ENCODE measurements around the gene SPG11. TPM values are rescaled to one million over a fixed set of nuclear protein-coding genes. Genes with fewer than 3 reads are reported as not detected.
A peak's percentile ranks its signal among the peaks of the same experiment; 100 is the strongest.
"Not testable (repeated sequence)": the region's sequence is repeated elsewhere in the genome, so short reads cannot be mapped to it uniquely, and the experiment has no call there.

Gene SPG11
- total RNA-seq, 2 experiments from 2014 or later, result 73.8 to 75.8 TPM

DNA sequence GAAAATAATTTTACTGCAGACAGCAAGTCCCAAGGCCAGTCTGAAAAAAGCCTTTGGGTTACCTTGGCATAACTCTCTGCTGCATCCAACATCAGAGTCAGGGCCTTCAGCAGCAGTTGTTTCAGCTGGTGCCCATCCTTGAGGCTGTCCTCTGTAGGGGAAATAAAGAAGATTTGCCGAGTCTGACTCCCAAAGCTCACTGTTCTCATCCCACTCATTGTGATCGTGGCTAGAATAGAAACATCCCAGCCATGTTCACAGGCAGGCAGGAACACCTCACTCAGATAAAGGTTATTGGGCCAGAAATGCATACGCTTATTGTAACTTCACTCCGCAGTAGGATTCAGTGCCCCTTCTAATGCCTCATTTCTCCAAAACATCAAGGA lies 97.3 kb downstream of the SPG11 start:
- Mint-ChIP-seq H3K27ac (no peak overlapping the region), H3K4me3 (no peak overlapping the region), H3K4me1 (ENCODE audit: low read depth) (peaks cover 5% of the 10 kb centered on the region), H3K36me3 (ENCODE audit: low read depth) (peaks cover 70% of the 10 kb centered on the region), H3K9me3 (ENCODE audit: insufficient read depth) (no peaks in the 10 kb centered on the region), H3K27me3 (ENCODE audit: low read depth) (no peaks in the 10 kb centered on the region)
- ChIA-PET CTCF (interaction anchor here (1.2 kb wide), 1 partner anchor 10 kb away, joined by 3 read pairs; no protein-coding TSS in a partner anchor), POLR2A (no interaction called here)
- ATAC-seq (no peak), DNase-seq (no peak)

GRCh38 chr15:44565387-44566154 lies 97.9 kb downstream of the SPG11 start:
- H3K27me3 Mint-ChIP-seq (ENCODE audit: low read depth), result no peaks in the 10 kb centered on the region
- H3K36me3 Mint-ChIP-seq (ENCODE audit: low read depth), result peaks cover 76% of the 10 kb centered on the region
- H3K9me3 Mint-ChIP-seq (ENCODE audit: insufficient read depth), result no peaks in the 10 kb centered on the region
- POLR2A ChIA-PET, result no interaction called here
- H3K27ac Mint-ChIP-seq, result no peak overlapping the region
- peaks cover 11% of the 10 kb centered on the region for H3K4me1 Mint-ChIP-seq (ENCODE audit: low read depth)
- CTCF ChIA-PET, result no interaction called here
- ATAC-seq (no peak), DNase-seq (no peak)
- H3K4me3 Mint-ChIP-seq, result no peak overlapping the region

GRCh38 chr15:44560926-44561325 lies 102.5 kb downstream of the SPG11 start:
- peak; percentile 57 for ATAC-seq
- not testable (repeated sequence) for H3K27me3 Mint-ChIP-seq (ENCODE audit: low read depth); H3K4me3 Mint-ChIP-seq; H3K9me3 Mint-ChIP-seq (ENCODE audit: insufficient read depth); DNase-seq
- peak overlapping the region; percentile 63 for H3K27ac Mint-ChIP-seq
- peaks cover 78% of the 10 kb centered on the region for H3K36me3 Mint-ChIP-seq (ENCODE audit: low read depth)
- ChIA-PET CTCF (interaction anchor here (1.4 kb wide), 2 partner anchors 15 to 18 kb away, joined by 3 to 4 read pairs; no protein-coding TSS in a partner anchor), POLR2A (interaction anchor here (0.6 kb wide), 1 partner anchor 272 kb away, joined by 4 read pairs; the partner anchor contains the start of gene GOLM2)
- peaks cover 19% of the 10 kb centered on the region for H3K4me1 Mint-ChIP-seq (ENCODE audit: low read depth)

GRCh38 chr15:44554934-44555723 lies 108.3 kb downstream of the SPG11 start:
- Mint-ChIP-seq H3K4me3 (no peak overlapping the region), H3K36me3 (ENCODE audit: low read depth) (peaks cover 56% of the 10 kb centered on the region), H3K9me3 (ENCODE audit: insufficient read depth) (no peaks in the 10 kb centered on the region), H3K27ac (peak overlapping the region; percentile 35), H3K4me1 (ENCODE audit: low read depth) (peaks cover 18% of the 10 kb centered on the region), H3K27me3 (ENCODE audit: low read depth) (no peaks in the 10 kb centered on the region)
- ChIA-PET CTCF (interaction anchor here (0.9 to 3.8 kb wide), 2 partner anchors 9 to 23 kb away, joined by 3 to 19 read pairs; no protein-coding TSS in a partner anchor), POLR2A (interaction anchor here (0.5 to 1.9 kb wide), 2 partner anchors 18 to 23 kb away, joined by 4 to 9 read pairs; partner anchors contain the start of gene EIF3J)
- ATAC-seq (peak; percentile 28), DNase-seq (no peak)

- H3K4me1 Mint-ChIP-seq (ENCODE audit: low read depth), result peaks cover 27% of the 10 kb centered on the region
- POLR2A ChIA-PET, result no interaction called here
- DNase-seq (no peak), ATAC-seq (no peak)
- no peak overlapping the region for H3K4me3 Mint-ChIP-seq
- H3K9me3 Mint-ChIP-seq (ENCODE audit: insufficient read depth), result no peaks in the 10 kb centered on the region
- no peak overlapping the region for H3K27ac Mint-ChIP-seq
- no peaks in the 10 kb centered on the region for H3K27me3 Mint-ChIP-seq (ENCODE audit: low read depth)
- CTCF ChIA-PET, result interaction anchor here (2.0 kb wide), 1 partner anchor 28 kb away, joined by 4 read pairs; no protein-coding TSS in a partner anchor
- peaks cover 38% of the 10 kb centered on the region for H3K36me3 Mint-ChIP-seq (ENCODE audit: low read depth)
Measured at GRCh38 chr15:44550734-44551133, 112.7 kb downstream of the SPG11 start.

- ChIA-PET POLR2A (interaction anchor here (1.1 kb wide), 1 partner anchor 13 kb away, joined by 6 read pairs; the partner anchor contains the start of gene EIF3J), CTCF (interaction anchor here (0.7 to 2.0 kb wide), 5 partner anchors 12 to 243 kb away, joined by 3 to 4 read pairs (median 3); no protein-coding TSS in a partner anchor)
- Mint-ChIP-seq H3K27ac (no peak overlapping the region), H3K4me3 (no peak overlapping the region), H3K9me3 (ENCODE audit: insufficient read depth) (no peaks in the 10 kb centered on the region), H3K36me3 (ENCODE audit: low read depth) (peaks cover 33% of the 10 kb centered on the region), H3K4me1 (ENCODE audit: low read depth) (peaks cover 24% of the 10 kb centered on the region), H3K27me3 (ENCODE audit: low read depth) (no peaks in the 10 kb centered on the region)
- DNase-seq (no peak), ATAC-seq (no peak)
Measured at GRCh38 chr15:44550256-44550655, 113.2 kb downstream of the SPG11 start.

DNA sequence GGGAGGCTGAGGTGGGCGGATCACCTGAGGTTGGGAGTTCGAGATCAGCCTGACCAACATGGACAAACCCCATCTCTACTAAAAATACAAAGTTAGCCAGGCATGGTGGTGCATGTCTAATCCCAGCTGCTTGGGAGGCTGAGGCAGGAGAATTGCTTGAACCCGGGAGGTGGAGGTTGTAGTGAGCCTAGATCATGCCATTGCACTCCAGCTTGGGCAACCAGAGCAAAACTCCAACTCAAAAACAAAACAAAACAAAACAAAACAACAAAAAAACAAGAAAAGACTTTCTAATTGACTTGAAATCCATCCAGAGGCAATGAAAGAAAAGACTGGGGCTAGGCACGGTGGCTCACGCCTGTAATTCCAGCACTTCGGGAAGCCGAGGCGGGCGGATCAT lies 114.3 kb downstream of the SPG11 start:
- H3K4me3 Mint-ChIP-seq; H3K9me3 Mint-ChIP-seq (ENCODE audit: insufficient read depth); ATAC-seq; H3K27ac Mint-ChIP-seq; DNase-seq; POLR2A ChIA-PET; H3K27me3 Mint-ChIP-seq (ENCODE audit: low read depth): not testable (repeated sequence)
- H3K36me3 Mint-ChIP-seq (ENCODE audit: low read depth), result peaks cover 25% of the 10 kb centered on the region
- CTCF ChIA-PET, result interaction anchor here (1.4 to 2.0 kb wide), 2 partner anchors 30 to 189 kb away, joined by 3 to 4 read pairs; no protein-coding TSS in a partner anchor
- H3K4me1 Mint-ChIP-seq (ENCODE audit: low read depth), result peaks cover 17% of the 10 kb centered on the region

DNA sequence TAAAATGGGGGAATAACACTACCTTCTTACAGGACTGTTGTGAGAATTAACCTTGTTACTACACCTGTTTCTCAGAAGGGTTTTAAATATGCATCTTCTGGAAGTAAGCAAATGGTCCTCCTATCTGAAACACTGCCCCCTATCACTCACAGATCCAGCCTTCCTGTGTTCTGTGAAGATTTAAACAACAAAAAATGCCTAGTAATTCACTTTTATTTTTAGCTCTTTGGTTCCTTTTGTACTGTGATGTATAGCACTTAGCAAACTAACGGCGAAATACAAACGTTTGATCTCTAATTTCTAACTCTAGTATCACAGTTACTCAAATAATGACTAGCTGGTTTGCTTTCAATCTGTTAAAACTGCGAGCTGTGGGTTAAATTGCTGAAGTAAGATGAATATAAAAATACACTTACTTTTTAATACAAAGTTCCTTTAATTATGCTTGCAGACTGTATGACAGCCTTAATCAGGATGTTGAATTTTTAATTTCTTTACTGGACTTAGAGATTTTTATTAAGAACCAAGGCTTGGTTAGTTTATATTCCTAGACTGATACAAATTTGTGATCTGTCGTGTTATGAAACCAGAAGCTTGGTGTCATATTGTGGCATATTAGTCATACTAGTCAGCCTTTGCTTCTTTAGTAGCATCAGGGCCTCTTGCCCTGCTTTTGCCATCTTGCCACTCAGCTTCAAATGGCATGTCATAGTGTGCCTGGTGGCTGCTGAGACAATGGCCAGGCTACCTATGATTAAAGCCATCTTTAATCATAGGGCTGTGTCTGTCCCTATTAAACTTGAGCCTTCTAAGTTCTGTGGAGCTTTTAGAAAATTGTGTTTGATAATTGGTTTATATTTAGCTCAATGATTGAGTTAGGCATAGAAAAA lies 117.3 kb downstream of the SPG11 start:
- H3K4me3 Mint-ChIP-seq, result peak overlapping the region; percentile 32
- DNase-seq, result peak; percentile 44
- H3K4me1 Mint-ChIP-seq (ENCODE audit: low read depth), result peaks cover 41% of the 10 kb centered on the region
- H3K27ac Mint-ChIP-seq, result peak overlapping the region; percentile 83
- ChIA-PET CTCF (interaction anchor here (0.7 to 3.7 kb wide), 21 partner anchors 8 to 572 kb away, joined by 3 to 24 read pairs (median 4); partner anchors contain the start of genes CTDSPL2, EIF3J and TRIM69), POLR2A (interaction anchor here (0.6 to 4.0 kb wide), 6 partner anchors 9 to 190 kb away, joined by 3 to 54 read pairs (median 6); partner anchors contain the start of genes B2M, EIF3J, PATL2 and TRIM69)
- H3K9me3 Mint-ChIP-seq (ENCODE audit: insufficient read depth), result no peaks in the 10 kb centered on the region
- ATAC-seq, result peak; percentile 77
- H3K36me3 Mint-ChIP-seq (ENCODE audit: low read depth), result peaks cover 39% of the 10 kb centered on the region
- no peaks in the 10 kb centered on the region for H3K27me3 Mint-ChIP-seq (ENCODE audit: low read depth)

GRCh38 chr15:44544745-44545144 lies 118.7 kb downstream of the SPG11 start:
- CTCF ChIA-PET, result interaction anchor here (1.2 to 3.7 kb wide), 5 partner anchors 9 to 192 kb away, joined by 3 to 24 read pairs (median 8); partner anchors contain the start of gene TRIM69
- not testable (repeated sequence) for H3K4me3 Mint-ChIP-seq; DNase-seq; ATAC-seq; H3K9me3 Mint-ChIP-seq (ENCODE audit: insufficient read depth); H3K27me3 Mint-ChIP-seq (ENCODE audit: low read depth); H3K27ac Mint-ChIP-seq
- POLR2A ChIA-PET, result interaction anchor here (0.6 to 4.0 kb wide), 4 partner anchors 7 to 775 kb away, joined by 3 to 54 read pairs (median 4); partner anchors contain the start of genes CTDSPL2 and EIF3J
- H3K4me1 Mint-ChIP-seq (ENCODE audit: low read depth), result peaks cover 51% of the 10 kb centered on the region
- peaks cover 43% of the 10 kb centered on the region for H3K36me3 Mint-ChIP-seq (ENCODE audit: low read depth)

- ChIA-PET CTCF (interaction anchor here (0.9 to 3.5 kb wide), 5 partner anchors 36 to 575 kb away, joined by 3 to 12 read pairs (median 3); partner anchors contain the start of gene TRIM69), POLR2A (no interaction called here)
- Mint-ChIP-seq H3K27ac (peak overlapping the region; percentile 11), H3K27me3 (ENCODE audit: low read depth) (no peaks in the 10 kb centered on the region), H3K36me3 (ENCODE audit: low read depth) (peaks cover 49% of the 10 kb centered on the region), H3K4me1 (ENCODE audit: low read depth) (peaks cover 62% of the 10 kb centered on the region), H3K4me3 (no peak overlapping the region), H3K9me3 (ENCODE audit: insufficient read depth) (no peaks in the 10 kb centered on the region)
- DNase-seq (no peak), ATAC-seq (no peak)
Measured at GRCh38 chr15:44542596-44542995, 120.9 kb downstream of the SPG11 start.

All from activated CD8-positive, alpha-beta T cell treated with anti-CD3 and anti-CD28 coated beads, Interleukin-2, amount 10 ng/mL, durations not matched to agents 7 days and 5 days (primary cell).